Stimulated activated CD4-positive, alpha-beta T cell treated with anti-CD3 and anti-CD28 coated beads, TNF-alpha, amount 100 ng/mL, for 1 hour (primary cell): Measurements from ENCODE around the gene NHP2.
"Not testable (repeated sequence)": the region's sequence is repeated elsewhere in the genome, so short reads cannot be mapped to it uniquely, and the experiment has no call there.

Experiments
- DNase-seq, 3 donors: peaks; one replicate each; pipeline ENCODE4 v3.0.0-alpha.2; 2020; ENCODE audit warnings: low read depth in 3 of 3, low spot score in 1 of 3

Gene NHP2

GRCh38 chr5:178131446-178131996, 22.2 kb downstream of the NHP2 start:
- DNase-seq: no peak

GRCh38 chr5:178130576-178131445, 22.9 kb downstream of the NHP2 start, which contains the start of gene RMND5B:
RMND5B (plus strand) TSS chr5:178131014; CDS start chr5:178138120, 7,106 bp downstream.
- peak; percentile 51 to 66 (median 62) for DNase-seq

GRCh38 chr5:178130234-178130575, 23.5 kb downstream of the NHP2 start:
- not testable (repeated sequence) for DNase-seq

GRCh38 chr5:178129296-178129695, 24.4 kb downstream of the NHP2 start:
- DNase-seq: no peak

- not testable (repeated sequence) for DNase-seq
These were observed 26.2 kb downstream of the NHP2 start for GRCh38 chr5:178127300-178128009.

- DNase-seq: no peak
These were observed 27.1 kb downstream of the NHP2 start for GRCh38 chr5:178126556-178126955.

GRCh38 chr5:178125253-178125906, 28.3 kb downstream of the NHP2 start:
- no peak for DNase-seq

GRCh38 chr5:178123966-178124925, 29.4 kb downstream of the NHP2 start:
- no peak for DNase-seq

GRCh38 chr5:178123094-178123965, 30.4 kb downstream of the NHP2 start:
- no peak for DNase-seq

GRCh38 chr5:178122346-178122745, 31.3 kb downstream of the NHP2 start:
- no peak for DNase-seq

GRCh38 chr5:178121391-178122276, 32.1 kb downstream of the NHP2 start:
- DNase-seq: no peak

- peak; percentile 56 to 80 (median 74) for DNase-seq
These were observed 32.9 kb downstream of the NHP2 start for GRCh38 chr5:178120607-178121357.

GRCh38 chr5:178119915-178120606, 33.6 kb downstream of the NHP2 start:
- no peak for DNase-seq

- no peak for DNase-seq
These were observed 35.6 kb downstream of the NHP2 start for GRCh38 chr5:178117923-178118701.

- DNase-seq: peak; percentile 25 to 57 (median 37)
These were observed 37.4 kb downstream of the NHP2 start for GRCh38 chr5:178116143-178116885.

GRCh38 chr5:178115814-178116142, 37.9 kb downstream of the NHP2 start:
- no peak for DNase-seq
